Renal cortical epithelial cell (primary cell): ENCODE results near the gene ITGB2. TPM values are rescaled to one million over a fixed set of nuclear protein-coding genes. Genes with fewer than 3 reads are reported as not detected.

Experiments used
- DNase-seq: peaks from one replicate; pipeline ENCODE4 v3.0.0-alpha.2; 2011; ENCODE audit warnings: low read depth
- total RNA-seq: library from RNA; depleted of rRNA; stranded (reverse); fragments of >200 nt; gene quantifications from 2 replicates; pipeline ENCODE4 v1.2.3, GENCODE V29; 2014

The ITGB2 gene
- total RNA-seq: 6.1 and 8.8 TPM in 2 replicates

DNA sequence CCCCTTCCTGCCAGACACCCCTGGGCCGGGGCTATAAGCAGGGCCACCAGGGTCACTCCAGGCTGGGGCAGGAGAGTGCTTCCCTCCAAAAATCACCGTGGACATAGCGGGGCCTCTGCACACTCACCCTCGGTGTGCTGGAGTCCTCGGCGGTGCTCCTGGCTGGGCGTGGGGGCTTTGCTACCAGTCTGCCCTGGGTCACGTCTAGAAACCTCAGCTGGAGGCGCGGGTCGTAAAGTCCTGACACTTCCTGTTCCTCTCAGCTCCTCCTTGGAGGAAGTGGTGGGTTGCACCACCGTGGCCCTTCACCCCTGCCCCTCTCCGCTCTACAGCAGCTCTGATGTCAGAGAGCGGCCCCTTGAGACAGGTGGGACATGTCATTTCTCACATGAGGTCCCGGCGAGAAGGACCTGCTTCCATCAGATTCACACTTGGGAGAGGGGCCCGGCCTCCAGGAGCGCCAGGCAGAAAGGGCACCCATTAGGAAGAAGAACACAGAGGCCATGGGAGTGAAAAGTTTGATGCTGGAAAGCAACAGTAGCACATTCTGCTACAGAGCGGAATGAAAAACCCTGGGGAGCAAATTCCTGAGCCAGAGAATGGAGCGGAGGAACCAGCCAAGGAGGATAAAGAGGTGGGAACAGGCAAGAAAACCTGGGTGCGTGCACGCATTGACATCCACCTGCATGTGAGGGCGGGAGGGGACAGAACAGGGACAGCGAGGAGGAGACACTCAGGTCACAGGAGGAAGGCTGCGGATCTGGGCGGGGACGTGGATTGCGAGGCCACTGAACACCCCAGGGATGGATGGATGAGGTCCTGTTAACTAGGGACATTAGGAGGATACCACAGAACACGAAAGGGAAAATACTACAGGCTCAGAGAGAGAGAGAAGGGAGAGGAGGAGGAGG lies at the start of gene ITGB2:
TSS of gene ITGB2 (minus strand) at position 206 of the 911 bp plus-strand sequence. CDS start 10,117 bp downstream, outside the sequence.
- no peak for DNase-seq

DNA sequence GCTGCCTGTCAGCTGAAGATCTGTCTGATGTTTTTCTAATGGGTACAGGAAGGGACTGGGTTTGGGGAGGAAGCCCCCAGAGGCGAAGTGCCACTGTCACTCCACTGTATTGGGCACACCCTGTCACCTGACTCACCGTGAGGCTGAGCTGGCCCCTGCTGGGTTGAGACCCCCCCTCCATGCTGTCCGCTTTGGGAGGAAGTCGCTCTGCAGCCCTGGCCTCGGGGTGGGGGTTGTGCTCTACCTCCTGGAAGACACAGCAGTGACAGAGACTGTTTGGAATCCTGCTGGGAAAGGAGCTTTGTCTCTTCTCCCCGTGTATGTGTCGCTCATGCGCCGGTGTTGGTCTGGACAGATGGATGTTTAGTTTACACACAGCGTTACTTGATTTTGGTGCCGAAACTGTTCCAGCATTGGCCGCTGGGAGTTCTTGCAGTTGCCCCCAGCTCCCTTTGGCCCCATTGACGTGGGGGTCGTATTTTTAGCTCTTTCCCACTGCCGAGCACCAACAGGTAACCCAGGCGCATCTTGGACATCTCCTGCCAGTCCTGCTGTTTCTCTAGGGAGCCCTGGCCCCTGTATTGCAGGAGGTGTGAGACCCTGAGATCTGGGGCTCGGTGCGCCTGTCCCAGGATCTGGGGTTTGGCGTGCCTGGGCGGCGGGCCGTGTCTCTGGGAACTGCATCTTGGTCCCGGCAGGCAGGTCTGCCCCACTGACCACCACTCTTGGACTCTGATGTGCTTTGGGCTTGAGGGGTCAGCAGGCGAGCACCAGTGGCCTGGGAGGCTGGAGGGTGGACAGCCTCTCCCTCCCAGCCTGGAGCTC lies 49.4 kb upstream of the ITGB2 start:
- no peak for DNase-seq

DNA sequence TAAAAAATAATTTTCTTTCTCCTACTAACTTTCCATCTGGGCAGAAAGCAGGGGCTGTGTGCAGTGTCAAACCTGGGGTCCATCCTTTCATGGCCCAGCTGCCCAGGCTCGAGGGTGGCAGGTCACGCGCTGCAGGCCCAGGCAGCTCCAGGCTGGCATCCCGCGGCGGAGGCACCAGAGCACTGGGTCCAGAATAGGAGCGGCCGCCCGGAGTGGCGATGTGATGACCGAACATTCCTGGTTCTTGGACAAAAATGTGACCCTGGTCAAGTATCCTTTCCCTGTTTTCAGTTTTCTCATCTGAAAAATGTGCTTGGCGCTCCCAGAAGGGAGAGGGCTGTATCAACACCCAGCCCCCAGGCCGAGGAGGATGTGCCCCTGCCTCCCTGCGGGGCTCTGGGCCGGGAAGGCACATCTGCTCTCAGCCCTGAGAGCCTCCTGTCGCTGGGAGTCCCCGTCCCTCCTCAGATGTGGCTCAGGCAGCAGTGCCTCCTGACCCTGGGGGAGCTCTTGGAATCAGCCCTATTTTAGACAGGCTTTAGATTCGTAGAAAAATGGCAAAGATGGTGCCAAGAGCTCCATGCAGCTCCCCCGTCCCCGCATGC lies 48.5 kb upstream of the ITGB2 start:
- no peak for DNase-seq

GRCh38 chr21:44967082-44968047 lies 46.7 kb upstream of the ITGB2 start:
- DNase-seq: no peak

GRCh38 chr21:44966135-44967081 lies 45.7 kb upstream of the ITGB2 start:
- DNase-seq: no peak

- DNase-seq: no peak
Measured at GRCh38 chr21:44965251-44966022, 44.7 kb upstream of the ITGB2 start.

DNA sequence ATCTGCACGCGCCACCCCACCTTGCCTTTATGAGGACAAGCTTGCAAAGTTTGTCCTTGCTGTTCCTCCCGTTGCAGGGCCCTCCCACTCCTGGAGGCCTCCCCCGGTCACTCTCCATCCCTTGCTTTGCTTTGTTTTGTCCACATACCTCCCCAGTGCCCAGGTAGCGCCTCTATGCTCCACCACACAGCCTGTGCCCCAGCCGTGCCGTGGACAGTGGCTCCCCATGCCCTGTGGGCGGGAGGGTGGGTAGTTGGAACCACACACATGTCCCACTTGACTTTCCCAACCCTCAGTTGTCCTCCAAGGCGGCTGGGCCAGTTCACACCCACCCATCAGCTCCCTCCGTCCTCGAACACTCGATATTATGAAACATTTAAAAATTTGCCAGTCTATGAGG lies 43.7 kb upstream of the ITGB2 start:
- no peak for DNase-seq

DNA sequence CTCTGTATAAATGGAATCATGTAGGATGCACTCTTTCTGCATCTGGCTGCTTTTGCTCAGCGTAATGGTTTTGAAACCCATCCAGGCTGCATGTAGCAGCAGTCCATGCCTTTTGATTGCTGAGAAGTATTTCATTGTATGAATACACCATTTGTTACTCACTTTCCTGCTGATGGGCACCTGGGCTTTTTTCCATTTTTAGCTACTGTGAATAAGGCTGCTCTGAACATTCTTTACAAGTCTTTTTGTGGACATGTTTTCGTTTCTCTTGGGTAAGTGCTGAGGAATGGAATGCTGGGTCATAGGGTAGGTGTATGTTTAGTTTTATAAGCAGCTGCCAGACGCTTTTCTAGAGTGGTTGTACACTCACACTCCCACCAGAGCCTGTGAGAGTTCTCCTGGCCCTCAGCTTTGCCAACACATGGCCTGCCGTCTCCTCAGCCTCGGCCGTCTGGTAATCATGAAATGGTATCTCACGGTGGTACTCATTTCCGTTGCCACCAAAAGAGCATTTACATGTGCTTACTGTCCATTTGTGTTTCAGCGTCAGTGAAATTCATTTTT lies 41.8 kb upstream of the ITGB2 start:
- DNase-seq: peak; percentile 56

- no peak for DNase-seq
Measured at GRCh38 chr21:44960141-44961092, 39.7 kb upstream of the ITGB2 start.

- no peak for DNase-seq
Measured at GRCh38 chr21:44959376-44960091, 38.8 kb upstream of the ITGB2 start.

- peak; percentile 32 for DNase-seq
Measured at GRCh38 chr21:44958471-44959191, 37.9 kb upstream of the ITGB2 start.

DNA sequence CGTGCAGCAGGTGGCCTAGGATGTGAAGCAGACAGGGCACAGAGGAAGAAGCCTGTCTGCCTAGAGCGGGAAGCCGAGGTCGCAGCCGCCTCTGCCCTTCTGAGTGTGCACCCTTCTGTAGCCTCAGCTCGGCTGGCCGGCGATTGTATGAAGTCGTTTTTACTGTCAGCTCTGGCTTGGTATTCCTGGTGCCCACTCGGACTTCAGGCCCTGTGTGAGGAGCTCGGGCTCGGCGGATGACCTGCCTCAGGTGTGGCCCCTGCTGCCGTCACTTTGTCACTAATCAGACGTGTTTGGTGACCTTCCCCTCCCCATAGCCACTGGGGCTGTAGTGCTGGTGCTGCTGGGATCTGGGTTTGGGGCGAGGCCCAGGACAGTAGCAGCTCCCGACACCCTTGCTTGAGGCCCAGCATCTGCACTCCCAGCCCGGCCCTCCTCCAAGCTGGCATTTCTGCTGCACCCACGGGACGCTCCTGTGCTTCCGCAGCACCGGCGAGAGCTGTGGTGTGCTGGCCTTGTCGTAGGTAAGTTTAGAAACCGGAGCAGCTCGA lies 37.3 kb upstream of the ITGB2 start:
- DNase-seq: no peak

GRCh38 chr21:44957047-44957831 lies 36.5 kb upstream of the ITGB2 start:
- DNase-seq: no peak

DNA sequence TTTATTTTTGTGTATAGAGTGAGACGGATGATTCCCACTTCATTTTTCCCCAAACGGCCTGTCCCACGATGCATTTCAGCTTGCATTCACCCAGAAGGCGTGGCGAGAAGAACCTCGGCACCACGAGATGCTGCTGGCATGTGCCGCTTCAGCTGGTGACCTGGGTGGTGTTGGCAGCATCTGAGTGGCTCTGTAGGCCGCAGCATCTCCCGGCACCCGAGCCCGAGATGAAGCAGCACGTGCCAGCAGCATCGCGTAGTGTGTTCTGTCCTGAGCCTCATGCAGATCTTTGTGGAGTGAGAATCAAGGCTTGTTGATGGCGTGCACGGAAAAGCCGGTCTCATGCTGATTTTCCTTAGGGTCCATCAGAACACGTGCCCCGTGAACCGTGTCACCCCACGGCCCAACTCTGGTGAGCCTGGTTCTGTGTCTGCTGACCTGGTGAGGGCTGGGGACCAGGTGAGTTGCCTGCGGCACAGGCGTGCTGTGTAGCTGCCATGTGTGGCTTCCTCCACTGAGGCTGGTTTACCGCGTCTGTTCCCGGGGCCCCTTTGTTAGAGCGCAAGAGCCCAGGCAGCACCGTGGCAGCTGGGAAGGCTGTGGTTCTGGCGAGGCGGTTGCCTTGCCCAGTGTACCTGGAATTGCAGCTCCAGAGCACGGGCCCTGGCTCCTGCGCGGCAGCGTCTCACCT lies 35.8 kb upstream of the ITGB2 start:
- DNase-seq: no peak

DNA sequence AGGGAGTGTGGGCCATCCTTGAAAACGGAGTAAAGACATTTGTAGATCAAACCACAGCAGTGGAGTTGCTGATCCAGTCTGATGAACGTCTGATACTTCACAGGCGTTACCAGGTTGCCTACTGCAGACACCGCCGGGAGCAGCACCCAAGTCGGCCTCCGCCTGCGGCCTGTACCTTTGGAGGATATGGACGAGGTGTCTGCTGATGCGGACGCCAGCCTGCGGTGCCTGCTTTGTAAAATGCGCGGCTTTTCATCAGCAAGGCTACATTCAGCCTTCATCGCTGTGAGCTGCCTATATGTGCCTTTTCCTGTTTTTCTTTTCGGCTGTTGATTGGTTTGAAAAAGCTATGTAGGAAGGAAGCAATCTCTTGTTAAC lies 35.1 kb upstream of the ITGB2 start:
- no peak for DNase-seq
